IPS DF 4.7 (cell line): Measurements from ENCODE around the gene PPP1R12A.
"Not testable (repeated sequence)": the region's sequence is repeated elsewhere in the genome, so short reads cannot be mapped to it uniquely, and the experiment has no call there.

Source experiments
- DNase-seq: peaks from one replicate; pipeline ENCODE4 v3.0.0-alpha.2; 2013; ENCODE audit warnings: low spot score; ENCODE audit errors: extremely low read depth

PPP1R12A gene

GRCh38 chr12:79935021-79935623 lies at the start of gene PPP1R12A:
Gene PPP1R12A, minus strand, starts transcription at chr12:79935097. Its CDS starts 166 bp downstream, at chr12:79934931.
- peak; percentile 76 for DNase-seq

GRCh38 chr12:79983986-79984620 lies 49.2 kb upstream of the PPP1R12A start:
- no peak for DNase-seq

- no peak for DNase-seq
These were observed 48.6 kb upstream of the PPP1R12A start for GRCh38 chr12:79983492-79983891.

GRCh38 chr12:79982086-79983062 lies 47.5 kb upstream of the PPP1R12A start:
- DNase-seq = no peak

DNA sequence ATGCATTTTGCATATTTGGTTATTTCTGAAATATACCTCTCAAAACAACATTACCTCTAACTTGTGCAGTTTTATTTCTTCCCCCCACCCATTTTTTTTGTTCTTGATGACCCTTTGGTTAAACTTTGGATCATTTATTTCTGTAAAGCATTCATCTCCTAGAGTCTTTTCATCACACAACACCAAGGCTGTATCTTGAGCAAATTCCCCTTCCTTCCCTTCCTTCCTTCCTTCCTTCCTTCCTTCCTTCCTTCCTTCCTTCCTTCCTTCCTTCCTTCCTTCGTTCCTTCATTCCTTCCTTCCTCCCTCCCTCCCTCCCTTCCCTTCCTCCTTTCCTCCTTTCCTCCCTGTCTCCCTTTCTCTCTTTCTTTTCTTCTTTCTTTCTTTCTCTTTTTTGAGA lies 43.8 kb upstream of the PPP1R12A start:
- DNase-seq = no peak

DNA sequence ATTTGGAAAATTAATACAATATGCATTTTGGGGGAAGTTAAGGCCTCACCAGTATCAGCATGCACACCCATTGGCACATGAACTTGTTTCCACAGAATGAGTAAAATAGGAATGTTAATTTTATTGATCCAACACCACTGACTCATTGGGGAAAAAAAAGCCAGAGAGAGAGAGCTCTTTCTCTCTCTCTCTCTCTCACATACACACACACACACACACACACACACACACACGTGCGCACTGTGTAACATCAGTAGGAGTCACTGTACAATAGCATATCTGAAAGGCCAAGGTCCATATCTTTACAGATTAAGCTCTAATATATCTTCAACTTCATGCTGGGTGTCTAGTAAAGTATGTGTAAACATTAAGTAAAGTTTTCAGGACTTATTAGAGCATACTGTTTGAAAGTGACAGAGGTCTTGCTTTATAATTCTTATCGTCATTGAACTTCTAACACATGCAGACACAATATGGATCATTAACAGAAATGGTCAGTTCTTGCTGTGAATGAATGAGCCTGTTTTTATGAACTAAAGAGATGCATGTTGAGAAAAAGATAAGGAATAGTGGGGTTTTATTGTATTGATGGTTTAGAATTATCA lies 43.1 kb upstream of the PPP1R12A start:
- not testable (repeated sequence) for DNase-seq

DNA sequence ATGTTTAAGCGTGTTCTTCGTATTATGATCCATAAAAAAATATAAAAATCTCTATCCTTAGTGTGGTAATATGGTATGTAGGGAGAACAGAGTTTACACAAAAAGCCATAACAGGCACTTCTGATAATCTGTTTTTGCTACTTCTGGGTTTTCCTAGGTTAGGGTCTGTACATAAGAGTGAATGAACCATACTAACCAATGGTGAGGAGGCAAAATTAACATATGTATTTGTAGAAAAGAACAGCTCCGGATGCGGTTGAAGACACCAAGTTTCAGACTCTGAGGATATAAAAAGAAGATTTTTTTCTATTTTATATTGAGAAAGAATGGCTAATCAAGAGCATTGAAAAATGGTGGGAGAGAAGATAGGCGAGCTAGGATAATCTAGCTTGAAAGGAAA lies 40.2 kb upstream of the PPP1R12A start:
- no peak for DNase-seq

- DNase-seq = no peak
These were observed 38.9 kb upstream of the PPP1R12A start for GRCh38 chr12:79973801-79974200.

- no peak for DNase-seq
These were observed 29.3 kb upstream of the PPP1R12A start for GRCh38 chr12:79964100-79964627.

GRCh38 chr12:79961411-79961810 lies 26.5 kb upstream of the PPP1R12A start:
- DNase-seq = no peak

- no peak for DNase-seq
These were observed 24.6 kb upstream of the PPP1R12A start for GRCh38 chr12:79959484-79959883.

DNA sequence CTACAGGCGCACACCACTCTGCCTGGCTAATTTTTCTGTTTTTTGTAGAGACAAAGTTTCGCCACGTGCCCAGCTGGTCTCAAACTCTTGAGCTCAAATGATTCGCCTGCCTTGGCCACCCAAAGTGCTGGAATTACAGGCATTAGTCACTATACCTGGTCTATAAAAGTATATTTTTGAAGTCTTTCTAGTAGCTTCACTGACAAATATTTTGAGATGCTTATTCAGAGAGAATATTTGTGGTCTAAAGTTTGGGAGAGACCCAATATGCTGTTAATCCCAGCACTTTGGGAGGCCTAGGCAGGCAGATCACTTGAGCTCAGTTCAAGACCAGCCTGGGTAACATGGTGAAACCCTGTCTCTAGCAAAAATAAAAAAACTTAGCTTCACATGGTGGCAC lies 22.0 kb upstream of the PPP1R12A start:
- no peak for DNase-seq

DNA sequence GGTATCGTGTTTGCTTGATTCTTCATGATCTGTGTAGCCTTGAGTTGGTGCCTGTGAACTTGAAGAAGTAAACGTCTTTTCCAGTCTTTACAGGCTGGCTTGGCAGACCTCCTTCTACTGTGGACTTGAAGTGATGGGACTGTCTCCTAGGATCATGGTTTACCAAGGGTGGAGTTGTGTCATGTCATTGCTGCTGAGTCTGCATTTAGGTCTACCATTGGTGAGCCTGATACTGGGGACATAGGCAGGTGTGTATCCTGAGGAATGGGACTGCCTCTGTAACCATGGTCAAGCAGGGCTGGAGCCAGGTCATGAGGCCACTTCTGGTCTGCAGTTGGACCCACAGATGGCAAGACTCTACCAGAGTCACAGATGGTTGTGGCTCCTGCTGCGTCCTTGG lies 20.7 kb upstream of the PPP1R12A start:
- no peak for DNase-seq

DNA sequence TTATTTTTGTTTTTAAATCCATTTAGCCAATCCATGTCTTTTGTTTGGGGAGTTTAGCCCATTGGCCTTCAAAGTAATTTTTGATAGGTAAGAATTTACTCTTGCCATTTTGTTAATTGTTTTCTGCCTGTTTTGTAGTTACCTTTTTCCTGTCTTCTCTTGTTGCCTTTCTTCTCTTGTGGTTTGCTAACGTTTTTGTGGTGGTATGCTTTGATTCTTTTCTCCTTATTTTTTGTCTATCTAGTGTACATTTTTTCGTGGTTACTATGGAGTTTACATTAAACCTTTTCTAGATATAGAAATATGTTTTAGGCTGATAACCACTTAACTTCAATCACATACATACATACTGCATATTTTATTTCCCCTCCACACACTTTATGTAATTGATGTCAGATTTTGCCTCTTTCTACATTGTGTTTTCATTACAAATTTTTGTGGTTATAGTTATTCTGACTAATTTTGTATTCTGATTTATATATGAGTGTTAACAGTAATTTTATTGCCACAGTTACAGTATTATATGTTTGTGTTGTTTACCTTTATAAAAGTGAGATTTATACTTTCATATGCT lies 19.2 kb upstream of the PPP1R12A start:
- DNase-seq = no peak

DNA sequence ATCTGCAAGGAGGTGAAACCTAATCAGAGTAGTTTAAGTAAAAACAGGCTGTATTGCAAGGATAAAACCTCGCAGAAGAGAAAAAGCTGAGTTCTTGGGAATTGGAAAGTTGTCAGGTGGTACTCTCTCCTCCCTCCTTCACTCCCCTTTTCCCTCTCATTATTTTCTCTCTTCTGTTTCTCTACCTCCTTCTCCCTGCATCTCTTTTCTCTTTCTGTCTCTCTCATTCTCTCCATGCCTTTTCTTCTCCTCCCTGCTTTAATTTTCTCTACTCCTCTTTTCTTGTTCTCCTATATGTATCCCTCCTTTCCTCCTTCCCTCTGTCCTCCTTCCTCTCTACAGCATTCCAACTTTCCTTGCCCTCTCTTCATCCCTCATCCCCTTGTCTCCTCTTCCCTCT lies 14.2 kb upstream of the PPP1R12A start:
- no peak for DNase-seq

GRCh38 chr12:79945433-79945832 lies 10.5 kb upstream of the PPP1R12A start:
- no peak for DNase-seq

DNA sequence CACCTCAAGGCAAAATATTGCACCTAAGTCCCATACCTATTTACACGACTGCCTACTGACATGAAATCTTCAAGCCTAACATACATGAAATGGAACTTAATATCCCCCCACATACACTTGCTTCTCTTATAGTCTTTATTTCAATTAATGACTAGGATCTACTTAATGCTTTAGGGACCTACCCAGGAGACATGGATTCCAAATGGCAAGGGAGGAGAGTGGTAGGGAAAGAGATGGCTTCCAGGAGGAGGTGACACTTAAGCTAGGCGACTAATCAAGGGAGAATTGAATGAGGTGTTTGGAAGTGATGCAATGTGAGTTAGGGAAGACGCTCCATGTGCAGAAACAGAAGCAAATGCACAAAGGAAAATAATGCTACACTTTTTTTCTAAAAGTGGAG lies 9.7 kb upstream of the PPP1R12A start:
- DNase-seq = no peak

DNA sequence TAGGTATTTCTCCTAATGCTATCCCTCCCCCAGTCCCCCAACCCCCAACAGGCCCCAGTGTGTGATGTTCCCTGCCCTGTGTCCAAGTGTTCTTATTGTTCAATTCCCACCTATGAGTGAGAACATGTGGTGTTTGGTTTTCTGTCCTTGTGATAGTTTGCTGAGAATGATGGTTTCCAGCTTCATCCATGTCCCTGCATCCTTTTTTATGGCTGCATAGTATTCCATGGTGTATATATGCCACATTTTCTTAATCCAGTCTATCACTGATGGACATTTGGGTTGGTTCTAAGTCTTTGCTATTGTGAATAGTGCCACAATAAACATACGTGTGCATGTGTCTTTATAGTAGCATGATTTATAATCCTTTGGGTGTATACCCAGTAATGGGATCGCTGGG lies 7.9 kb upstream of the PPP1R12A start:
- not testable (repeated sequence) for DNase-seq

- no peak for DNase-seq
These were observed 4.9 kb upstream of the PPP1R12A start for GRCh38 chr12:79939728-79940310.

DNA sequence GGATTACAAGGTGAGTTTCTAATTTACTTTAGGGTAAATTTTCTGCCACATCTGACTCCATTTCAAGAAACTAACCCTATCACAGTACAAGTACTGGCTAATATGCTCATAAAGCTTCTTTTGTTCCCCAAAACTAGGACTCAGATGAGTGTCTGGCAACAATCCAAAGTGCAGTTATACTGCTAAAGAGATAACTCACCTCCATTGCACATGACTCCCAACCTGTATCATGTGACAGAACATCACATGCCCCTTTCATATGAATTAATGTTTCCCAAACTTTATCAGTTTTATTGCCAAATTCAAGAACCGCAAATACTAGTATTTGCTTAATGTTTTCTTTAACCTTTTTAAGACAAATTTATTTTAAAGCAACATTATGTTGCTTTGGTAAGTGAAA lies 3.9 kb upstream of the PPP1R12A start:
- DNase-seq = no peak

DNA sequence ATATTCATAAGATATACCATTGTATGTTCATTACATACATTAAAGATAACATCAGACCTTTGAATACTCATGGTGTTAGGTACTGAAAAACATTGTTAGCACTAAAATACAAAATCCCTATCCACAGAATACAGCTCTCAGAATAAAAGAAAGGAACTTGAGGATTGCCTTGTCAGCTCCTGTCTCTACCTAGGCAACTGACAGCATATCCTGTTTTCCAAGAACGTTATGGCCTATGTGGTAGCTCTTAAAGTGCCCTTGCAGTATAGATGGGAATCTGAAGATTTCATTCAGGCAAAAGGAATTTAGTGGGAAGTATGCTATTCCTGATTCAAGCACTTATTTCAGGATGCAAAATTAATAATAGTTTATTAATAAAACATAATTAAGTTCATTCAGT lies 1.8 kb upstream of the PPP1R12A start:
- DNase-seq = no peak
